ENCODE measurements around the gene GBE1.
"Not testable (repeated sequence)": the region's sequence is repeated elsewhere in the genome, so short reads cannot be mapped to it uniquely, and the experiment has no call there.

GBE1 gene

DNA sequence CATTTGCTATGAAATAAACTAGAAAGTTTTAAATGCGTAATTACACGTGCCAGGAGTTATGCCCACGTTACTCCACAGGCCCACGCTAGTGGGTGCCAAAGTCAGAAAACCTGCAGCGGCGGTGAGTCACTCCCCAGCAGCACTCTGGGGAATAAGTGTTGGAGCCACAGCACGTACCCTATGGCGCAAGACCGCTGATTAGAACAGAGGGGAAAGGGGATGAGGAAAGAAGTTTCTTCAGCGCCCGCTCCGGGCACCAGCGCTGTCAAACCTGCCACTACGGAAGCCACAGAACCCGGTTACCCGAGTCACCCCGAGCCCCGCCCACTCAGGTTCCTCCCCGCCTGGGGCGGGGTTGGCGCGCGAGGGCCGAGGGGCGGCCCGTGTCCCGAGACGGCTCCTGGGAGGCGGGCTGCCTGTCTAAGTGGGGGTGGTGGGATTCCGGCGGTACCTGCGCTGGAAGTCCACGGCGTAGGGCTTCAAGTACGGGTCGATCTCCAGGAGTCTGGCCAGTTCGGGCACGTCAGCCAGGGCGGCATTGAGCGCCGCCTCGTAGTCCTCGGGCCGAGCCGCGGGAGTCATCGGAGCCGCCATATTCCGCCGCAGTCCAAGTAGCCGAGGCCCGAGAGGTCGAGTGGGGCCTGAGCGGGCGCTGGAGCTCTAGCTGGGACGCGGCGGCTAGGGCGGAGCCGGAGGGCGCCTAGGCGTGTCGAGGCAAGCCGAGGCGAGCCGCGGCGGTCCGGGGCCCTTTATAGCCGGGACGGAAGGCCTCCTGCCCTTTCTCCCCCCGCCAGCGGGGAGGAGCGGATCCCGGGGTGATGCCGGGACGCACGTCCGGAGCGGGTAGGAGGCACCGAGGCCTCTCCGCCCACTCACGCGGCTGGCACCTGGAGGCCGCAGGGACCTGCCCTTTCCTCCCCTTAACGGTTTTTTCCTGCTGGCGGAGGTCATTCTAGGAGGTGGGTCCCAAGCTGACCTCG, at the start of gene GBE1:
Gene GBE1 (minus strand): TSS at position 722 of the 980 bp plus-strand sequence. CDS start 128 bp downstream, at position 594.
- DNase-seq: peak; percentile 93

DNA sequence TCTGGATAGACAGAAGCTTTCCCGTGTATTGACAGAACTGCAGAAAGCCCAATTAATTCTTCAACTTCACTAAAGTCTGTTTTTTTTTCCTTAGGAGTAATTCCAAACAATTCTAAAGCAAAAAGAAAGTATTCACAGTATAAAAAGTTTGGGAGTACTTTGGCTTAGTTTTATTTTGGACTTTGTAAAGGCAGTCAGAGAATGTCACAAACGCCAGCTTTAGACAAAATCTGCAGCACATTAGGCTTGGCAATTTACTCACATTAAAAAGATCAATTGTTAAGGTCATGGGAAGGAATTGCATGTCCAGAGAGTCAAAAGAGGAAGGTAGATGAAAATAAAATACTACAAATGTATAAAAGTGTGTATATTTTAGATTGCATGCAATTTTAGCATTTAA, 47.5 kb upstream of the GBE1 start:
- DNase-seq: no peak

DNA sequence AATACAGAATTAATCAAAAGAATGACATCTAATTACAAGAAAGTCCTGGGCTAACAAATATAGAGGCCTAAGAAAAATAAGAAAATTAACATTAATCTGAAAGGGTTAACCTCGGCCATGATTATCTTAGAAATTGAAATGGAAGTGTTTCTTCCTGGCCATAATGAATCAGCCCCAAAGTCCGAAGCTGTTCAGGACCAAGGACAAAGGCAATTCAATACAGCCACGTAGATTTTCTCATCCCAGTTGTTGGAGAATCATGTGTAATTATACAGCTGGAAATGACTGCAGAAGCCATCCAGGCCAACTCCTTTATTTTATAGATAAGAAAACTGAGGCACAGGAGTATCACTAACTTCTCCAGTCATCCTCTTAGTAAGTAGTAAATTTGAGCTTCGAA, 38.0 kb upstream of the GBE1 start:
- no peak for DNase-seq

DNA sequence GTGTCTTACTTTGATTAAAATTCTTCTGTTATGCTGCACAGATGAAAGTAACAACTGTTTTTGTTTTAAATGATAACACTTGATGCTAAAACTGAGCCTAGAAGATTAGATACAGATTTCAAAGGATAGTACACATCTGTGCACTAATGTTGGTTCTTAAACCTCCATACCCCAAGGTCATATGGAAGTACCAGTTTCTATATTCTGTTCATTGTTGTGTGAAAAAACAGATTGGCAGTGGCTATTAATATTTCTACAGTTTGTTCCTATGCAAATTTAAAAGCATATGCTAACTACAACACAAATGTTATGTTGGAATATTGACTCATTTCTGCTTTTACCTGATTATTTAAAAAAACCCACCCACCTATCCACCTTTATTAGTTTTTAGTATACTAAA, 32.0 kb upstream of the GBE1 start:
- DNase-seq: no peak

DNA sequence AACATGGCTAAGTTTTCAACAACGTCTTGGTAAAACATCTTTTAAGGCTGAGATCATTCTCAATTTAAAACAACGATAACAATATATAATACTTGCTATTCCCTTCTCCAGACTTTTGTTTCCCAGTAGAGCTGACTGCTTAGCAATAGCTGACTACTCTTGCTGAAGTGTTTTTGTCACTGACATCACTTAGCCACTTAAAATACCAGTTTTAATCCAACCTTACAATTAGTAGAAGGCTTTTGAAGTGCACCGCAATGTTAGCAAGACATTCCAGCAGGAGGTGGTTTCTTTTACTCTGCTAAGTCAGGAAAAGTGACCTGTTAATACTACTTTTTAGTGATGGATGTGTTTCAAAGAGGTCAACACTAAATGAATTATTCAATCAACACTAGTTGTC, 28.7 kb upstream of the GBE1 start:
- DNase-seq: no peak

DNA sequence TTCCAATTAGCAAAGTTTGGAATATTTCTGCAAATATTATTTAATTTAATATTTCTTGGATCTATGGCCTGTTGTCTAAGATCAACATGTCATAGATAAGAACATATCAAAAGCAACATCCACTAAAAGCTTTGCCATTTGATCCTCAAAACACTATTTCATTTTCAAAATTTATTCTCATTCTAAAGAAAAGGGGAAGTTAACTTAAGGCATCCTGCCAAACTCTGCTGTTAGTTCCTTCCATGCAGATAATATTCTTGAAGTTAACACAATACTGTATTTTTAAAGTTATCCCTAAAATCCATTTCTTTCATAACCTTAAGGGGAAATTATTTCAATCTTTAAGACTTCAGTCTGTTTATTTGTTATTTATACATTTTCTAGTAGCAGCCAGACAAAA, 28.2 kb upstream of the GBE1 start:
- DNase-seq: peak; percentile 53

DNA sequence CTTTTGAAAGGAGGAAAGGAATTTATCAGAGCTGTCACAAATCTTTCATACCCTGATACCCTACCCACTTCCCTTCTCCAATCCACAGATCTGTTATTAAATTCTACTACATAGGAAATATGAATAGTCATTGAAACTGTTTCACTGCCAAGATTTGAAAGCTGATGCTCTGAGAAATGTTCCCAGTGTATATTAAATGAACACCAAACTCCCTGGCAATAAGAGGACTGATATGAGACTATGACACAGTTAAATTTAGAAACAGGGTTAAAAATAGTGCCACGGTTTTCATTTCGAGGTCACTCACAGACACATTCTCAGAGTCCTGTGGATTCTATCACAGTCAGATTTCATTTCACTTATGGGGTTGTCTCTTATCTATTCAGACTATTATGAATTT, 27.2 kb upstream of the GBE1 start:
- DNase-seq: no peak

DNA sequence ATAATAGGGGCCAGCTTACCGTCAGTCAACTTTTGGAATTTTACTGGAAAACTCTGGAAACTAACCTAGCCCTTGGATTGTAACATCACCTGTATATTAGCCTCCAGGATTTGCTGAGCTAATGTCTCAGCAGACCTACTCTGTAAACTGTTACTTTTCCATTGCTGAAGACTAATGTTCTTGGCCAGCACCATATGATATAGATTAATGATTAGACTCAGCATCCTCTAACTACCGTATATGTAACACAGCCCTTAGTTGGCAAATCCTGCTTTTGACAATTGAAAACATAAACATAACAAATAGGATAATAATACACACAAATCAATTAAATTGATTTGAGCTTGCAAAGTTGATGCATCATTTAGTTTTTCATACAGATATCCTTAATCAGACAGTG, 26.6 kb upstream of the GBE1 start:
- DNase-seq: no peak

DNA sequence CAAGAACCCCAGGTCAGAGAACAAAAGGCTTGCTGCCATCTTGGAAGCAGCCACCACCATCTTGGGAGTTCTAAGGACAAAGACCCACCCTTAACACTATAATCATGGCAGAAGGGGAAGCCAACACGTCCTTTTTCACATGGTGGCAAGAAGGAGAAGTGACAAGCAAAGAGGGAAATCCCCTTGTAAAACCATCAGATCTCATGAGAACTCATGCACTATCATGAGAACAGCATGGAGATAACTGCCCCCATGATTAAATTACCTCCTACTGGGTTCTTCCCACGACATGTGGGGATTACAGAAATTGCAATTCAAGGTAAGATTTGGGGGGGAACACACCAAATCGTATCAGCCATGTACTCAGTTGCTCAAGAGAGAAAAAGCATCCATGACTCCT, 21.1 kb upstream of the GBE1 start:
- DNase-seq: no peak

DNA sequence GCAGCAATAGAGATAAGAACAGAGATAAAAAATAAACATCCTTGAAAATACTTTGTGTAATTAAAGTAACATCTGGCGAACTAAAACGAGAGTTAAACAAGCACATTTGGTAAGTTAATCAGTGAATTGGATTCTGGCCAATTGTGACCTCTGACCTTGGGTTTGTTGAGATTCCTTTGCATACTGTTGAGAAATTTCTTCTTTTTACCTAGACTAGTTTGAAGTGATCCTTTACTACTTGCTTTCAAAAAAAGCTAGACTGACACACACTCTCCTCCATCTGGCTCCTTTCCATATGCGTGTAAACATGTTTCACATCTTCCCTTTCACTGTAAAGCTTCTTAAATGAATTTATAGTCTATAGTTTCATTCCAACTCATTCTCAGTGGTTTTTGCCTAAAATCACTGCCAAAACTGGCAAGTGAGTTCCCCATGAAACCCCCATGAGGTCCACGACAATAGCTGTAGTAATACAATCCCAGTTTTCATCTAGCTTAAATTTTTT, 17.3 kb upstream of the GBE1 start:
- DNase-seq: no peak

DNA sequence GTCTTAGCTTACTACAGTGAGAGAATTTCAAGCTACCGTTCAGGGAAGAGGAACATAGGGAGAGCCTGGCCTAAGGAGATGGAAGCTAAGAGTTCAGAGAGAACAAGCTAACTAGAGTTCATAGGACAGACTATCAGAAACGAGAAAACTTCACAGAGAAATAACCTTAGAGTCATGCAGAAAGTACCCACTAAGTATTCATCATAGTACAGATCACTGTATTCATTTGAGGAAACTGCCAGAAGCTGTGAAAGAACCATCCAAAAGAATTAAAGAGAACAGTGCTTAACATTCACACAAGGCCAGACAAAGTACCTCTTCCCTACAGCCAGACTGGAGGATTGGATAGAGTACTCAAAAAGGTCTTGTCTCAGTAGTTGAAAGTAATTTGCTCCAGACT, 15.2 kb upstream of the GBE1 start:
- DNase-seq: no peak

DNA sequence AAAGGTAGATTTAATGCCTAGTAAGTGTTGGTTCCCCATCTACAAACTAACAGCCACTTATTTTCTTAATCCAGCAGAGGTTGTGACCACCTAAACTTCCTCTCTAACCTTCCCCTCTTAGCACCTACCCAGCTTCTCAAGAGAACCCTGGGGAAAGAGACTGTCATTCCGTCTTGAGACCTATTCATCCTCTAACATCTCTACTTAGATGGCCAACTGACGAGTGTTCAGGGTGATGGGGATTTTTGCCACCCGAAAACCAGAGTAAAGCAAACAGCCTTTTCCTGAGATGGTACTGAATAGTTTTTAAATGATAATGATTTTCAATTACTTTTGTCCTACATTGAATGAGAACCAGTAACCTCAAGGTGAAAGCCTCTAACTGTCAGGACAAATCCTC, 9.3 kb upstream of the GBE1 start:
- DNase-seq: no peak

DNA sequence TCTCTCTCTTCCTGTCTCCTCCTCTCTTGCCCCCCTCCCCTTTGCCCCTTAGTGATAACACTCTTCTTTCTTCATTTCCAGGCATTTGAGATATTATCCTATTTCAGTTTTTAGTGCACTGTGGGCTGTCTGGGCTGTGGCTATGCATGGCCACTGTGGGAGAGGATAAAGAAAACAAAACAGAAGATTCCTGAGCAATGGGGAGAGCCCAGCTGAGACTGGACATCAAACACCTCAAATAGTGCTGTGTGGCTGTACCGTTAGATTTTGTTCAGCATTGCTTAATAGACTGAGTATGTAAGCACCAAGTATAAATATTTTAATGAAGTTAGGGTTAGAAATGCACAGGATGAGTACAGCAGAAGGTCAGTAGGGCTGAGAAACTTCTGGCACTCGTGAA, 7.9 kb upstream of the GBE1 start:
- DNase-seq: no peak

DNA sequence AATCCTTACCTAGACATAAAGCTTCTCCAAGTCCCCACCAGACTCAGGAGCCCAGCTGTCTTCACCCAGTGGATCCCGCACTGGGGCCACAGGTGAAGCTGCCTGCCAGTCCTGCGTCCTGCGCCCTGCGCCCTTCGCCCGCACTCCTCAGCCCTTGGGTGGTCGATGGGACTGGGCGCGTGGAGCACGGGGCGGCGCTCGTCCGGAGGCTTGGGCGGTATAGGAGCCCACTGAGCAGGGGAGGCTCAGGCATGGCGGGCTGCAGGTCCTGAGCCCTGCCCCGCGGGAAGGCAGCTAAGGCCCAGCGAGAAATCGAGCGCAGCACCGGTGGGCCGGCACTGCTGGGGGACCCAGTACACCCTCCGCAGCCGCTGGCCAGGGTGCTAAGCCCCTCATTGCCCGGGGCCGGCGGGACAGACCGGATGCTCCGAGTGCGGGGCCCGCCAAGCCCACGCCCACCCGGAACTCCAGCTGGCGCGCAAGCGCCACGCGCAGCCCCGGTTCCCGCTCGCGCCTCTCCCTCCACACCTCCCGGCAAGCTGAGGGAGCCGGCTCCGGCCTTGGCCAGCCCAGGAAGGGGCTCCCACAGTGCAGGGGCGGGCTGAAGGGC, 5.9 kb upstream of the GBE1 start:
- not testable (repeated sequence) for DNase-seq

DNA sequence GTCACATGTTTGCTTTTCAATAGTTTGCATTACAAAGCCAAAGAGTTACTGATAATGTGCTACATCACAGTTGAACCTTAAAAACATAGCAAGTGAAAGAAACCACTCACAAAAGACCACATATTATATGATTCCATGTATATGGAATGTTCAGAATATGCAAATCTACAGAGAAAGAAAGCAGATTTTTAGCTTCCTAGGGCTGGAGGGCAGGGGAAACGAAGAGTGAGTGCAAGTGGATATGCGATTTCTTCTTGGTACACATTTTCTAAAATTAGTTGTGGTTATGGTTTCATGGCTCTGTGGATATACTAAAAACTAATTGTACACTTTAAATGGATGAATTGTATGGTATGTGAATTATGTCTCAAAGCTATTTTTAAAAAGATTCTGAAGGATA, 4.0 kb upstream of the GBE1 start:
- DNase-seq: no peak

DNA sequence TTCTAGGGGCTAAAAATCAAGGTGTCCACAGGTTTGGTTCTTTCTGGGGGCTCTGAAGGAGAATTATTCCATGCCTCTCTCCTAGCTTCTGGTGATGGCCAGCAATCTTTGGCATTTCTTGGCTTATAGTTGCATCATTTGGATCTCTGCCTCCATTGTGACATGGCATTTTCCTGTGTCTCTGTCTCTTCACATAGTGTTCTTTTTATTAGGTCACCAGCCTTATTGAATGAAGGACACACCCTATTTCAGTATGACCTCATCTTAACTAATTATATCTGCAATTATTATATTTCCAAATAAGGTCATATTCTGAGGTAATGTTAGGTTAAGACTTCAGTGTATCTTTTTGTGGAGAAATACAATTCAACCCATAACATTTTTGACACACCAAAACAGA, 3.2 kb upstream of the GBE1 start:
- DNase-seq: no peak

DNA sequence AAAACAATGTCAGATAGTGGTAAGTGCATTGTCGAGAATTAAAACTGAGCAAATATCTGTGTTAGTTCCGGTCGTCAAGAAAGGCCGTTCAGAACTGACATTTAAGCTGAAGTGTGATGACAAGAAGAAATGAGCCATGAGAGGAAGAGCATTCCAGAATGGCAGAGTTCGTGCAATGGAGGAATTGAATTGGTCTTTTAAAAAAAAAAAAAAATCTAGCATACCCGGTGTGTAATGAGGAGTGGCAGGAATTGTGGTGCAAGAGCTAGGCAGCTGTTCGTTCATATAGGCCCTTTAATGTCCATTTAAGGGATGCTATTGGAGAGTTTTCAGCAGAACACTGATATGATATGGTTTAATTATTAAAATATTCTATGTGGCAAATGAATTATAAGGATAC, 2.6 kb upstream of the GBE1 start:
- DNase-seq: no peak

DNA sequence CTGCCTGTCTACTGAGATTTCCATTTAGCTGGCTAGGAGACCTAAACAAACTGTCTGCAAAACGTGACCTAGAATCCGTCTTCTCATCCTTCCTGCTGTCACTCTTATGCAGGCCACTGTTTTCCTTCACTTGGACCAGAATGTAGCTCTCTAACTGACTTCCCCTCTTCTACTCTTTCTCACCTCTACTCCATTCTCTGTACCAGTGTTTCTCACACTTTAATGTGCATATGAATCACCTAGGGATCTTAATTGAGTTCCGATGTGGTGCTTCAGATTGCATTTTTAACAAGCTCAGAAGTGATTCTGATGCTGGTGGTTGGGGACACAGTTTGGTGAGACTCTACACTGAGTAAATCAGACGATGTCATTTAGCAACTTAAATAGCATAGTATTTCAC, 1.6 kb upstream of the GBE1 start:
- no peak for DNase-seq

DNA sequence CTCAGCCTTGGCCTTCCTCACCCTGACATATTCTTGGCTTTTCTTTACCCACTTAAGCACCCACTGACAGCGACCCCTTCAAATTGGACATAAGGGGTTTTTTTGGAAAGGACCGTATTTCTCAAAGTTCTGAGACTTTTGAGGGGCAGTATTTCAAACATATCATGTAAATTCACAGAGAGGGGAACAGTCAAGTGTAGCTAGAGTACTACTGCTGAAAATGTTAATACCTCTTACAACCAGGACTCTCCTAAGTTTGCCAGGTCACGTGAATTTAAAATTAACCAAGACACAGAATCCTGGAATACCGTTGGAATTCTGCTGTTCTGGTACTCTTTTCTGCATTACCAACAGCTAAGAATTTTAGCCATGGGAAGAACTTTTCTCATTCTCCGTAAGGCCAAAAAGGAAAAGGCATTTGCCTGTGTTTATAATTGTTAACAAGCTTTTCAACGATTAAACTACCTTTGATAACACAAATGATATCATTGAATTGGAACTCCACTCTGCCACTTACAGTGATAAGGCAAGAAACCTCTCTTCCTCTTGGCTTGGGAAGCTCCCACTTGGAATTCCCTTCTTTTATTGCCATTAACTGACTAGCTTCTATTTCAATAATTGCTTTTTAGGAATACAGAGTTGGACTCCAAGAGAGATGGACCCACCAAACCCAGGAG, 597 bp upstream of the GBE1 start:
- DNase-seq: peak; percentile 21

DNA sequence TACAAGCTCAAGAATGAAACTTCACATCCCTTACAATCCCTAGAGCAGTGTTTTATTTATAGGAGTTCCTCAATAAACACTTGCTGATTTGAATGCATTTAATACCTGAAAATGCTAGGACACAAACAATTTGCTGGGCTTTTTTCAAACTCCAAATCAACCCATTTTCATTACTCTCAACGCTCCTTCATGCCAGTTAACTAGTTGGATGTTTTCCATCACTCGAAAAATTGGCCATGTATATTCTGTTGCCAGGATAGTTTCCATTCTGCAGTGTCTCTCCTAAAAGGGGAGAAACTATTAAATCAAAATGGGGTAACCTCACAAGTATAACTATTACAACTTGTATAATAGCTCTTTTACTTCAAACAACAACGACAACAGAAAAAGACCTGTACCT, 1.2 kb downstream of the GBE1 start:
- DNase-seq: peak; percentile 40

DNA sequence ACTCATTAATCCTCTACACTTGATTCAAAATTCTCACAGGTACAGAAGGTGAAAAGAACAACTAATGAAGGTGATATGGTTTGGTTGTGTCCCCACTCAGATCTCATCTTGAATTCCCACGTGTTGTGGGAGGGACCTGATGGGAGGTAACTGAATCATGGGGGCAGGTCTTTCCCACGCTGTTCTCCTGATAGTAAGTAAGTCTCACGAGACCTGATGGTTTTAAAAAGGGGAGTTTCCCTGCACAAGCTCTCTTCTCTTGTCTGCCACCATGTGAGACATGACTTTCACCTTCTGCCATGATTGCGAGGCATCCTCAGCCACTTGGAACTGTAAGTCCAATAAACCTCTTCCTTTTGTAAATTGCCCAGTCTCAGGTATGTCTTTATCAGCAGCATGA, 2.7 kb downstream of the GBE1 start:
- DNase-seq: not testable (repeated sequence)

DNA sequence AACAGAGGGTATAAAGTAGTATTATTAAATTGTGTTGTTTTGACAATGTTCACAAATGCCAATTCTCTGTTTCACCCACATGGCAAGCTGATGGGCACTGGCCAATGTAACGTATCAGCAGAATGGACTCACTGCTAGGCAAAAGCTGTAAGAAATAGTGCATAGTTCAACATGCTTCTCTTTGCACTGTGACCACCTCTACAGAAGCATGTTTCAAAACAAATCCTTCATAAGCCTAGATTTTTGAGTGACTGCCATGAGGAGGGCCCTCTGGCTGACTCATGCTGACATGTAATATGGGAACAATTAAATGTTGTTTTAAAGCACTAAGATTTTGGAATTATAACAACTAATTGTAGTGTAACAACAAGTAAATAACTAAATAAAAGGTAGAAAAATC, 3.2 kb downstream of the GBE1 start:
- DNase-seq: no peak

DNA sequence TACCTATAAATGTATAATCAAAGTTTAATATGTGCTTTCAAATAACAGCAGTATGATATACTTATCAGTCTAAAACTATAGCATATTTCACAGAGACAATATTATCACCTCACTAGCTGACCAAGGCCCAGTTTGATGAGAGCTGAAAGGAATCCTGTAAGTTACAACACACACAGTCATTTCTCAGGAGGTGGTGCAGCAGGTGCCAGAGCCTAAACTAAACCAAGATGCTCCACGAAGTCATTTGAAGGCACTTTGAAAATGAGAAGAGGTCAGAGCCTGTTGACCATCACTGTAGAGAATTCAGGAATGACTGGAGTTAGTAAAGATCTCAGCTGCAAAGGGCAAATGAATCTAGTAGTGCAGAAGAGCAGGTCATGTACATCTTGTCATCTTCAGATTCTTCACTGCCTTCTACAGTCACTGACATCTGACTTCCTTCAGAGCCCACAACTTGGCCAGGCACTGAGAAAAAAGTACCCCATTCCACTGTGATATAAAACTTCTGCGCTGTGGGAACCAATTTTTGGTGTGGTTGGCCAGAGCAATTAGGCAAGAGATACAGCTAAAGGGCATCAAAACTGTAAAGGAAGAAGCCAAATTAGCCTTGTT, 7.9 kb downstream of the GBE1 start:
- no peak for DNase-seq
